Gastrocnemius medialis (tissue), 4 donors: ENCODE results near the gene IL21R.

Source experiments
- CTCF ChIP-seq, 5 experiments: fragments of 450-650 bp in 3 of 5; fragments of 200-600 bp in 2 of 5; sonication (generic) in 2 of 5; IDR thresholded peaks in 4 of 5; conservative IDR thresholded peaks in 1 of 5; 1 replicate in 4 of 5; 2 replicates in 1 of 5; pipeline ENCODE4 v1.5.1; 2016 to 2019; ENCODE audit warnings: antibody characterized with exemption in 5 of 5, mild to moderate bottlenecking in 3 of 5, moderate library complexity in 3 of 5
- POLR2A ChIP-seq, 2 donors: fragments of 450-650 bp; IDR thresholded peaks; one replicate each; pipeline ENCODE4 v1.6.1; 2017; ENCODE audit warnings: antibody characterized with exemption in 2 of 2, mild to moderate bottlenecking in 2 of 2, moderate library complexity in 2 of 2

DNA sequence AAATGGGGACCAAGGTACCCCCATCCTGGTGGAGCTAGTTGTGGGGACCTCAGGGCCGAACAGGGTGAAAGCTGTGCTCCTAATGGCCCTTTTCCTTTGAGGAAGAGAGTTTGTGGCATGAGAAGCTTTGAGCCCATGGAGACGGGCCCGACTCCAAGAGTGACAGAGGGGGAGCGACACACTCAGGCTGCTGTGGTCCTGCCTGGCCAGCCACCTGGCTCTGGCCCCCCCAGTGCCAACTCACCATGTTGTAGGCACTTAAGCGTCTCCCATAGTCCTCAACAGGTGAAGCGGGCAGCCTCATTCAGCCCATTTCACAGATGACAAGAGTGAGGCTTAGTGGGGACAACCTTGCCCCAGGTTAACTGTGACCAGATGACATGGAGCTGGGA, 1.6 kb downstream of the IL21R start:
- TF ChIP-seq CTCF (IDR thresholded peaks at IDR 0.05 in 4 of 5, conservative IDR thresholded peaks at IDR 0.05 in 1 of 5) (no peak), POLR2A (IDR thresholded peaks at IDR 0.05) (no peak)
